Measurements from ENCODE around the gene ACTN4.

ACTN4 gene

GRCh38 chr19:38693380-38694223 lies 46.2 kb downstream of the ACTN4 start:
- DNase-seq (ENCODE audit: low read depth in 1 of 2, low spot score in 1 of 2), result no peak

- DNase-seq (ENCODE audit: low read depth in 1 of 2, low spot score in 1 of 2), result no peak
Observed at GRCh38 chr19:38695317-38695683, 47.9 kb downstream of the ACTN4 start.

DNA sequence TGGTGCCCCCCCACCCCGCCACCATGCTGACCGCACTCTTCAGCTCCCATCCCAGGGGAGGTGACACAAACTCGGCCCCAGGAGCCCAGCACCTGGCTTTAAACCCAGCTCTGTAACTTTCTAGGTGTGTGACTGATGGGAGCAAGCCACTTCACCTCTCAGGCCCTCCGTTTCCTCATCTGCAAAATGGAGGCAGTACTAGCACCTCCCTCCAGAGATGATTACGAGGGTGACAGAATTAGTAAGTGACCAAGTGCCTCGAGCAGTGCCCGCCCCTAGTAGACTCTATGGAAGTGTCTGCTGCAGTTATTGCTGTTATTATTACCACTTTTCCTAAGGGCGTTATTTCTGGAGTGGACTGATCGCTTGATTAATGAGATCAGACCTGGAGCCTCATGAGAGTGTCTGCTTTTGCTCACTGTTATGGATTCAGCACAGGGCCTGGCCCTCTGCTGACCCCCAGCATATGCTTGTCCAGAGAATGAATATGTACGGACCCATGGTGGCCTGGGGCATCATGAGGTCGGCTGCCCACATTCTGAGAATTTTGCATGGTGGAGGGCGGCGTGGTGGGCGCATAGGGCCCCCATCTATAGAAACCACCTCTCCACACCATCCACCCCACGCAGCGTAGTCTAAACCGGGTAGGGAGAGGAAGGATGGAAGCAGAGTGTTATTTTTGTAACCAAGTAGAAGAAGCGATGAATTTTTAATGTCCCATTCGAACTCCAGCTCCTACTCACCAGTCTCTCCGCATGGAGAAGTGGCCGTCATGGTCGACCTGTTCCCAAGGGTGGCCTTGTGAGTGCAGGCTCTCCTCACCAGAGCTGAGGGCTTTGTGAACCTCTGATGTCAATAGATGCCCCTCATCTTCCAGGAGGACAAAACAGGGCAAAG lies 48.6 kb downstream of the ACTN4 start:
- no peak for DNase-seq (ENCODE audit: low read depth in 1 of 2, low spot score in 1 of 2)

DNA sequence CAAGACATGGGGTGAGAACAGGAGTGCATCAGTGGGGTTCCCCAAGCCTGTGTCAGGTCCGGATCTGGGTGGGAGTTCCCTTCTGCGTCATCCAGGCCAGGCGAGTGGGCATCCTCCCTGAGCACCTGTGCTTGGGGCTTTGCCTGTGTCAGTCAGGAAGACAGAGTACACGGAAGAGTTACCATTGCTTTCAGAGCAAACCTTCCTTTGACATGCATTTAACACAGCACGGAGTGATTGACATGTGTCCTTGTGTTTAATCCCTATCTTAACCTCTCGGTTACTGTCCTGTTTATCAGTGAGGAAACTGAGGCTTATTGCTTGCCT lies 49.2 kb downstream of the ACTN4 start:
- no peak for DNase-seq (ENCODE audit: low read depth in 1 of 2, low spot score in 1 of 2)

DNA sequence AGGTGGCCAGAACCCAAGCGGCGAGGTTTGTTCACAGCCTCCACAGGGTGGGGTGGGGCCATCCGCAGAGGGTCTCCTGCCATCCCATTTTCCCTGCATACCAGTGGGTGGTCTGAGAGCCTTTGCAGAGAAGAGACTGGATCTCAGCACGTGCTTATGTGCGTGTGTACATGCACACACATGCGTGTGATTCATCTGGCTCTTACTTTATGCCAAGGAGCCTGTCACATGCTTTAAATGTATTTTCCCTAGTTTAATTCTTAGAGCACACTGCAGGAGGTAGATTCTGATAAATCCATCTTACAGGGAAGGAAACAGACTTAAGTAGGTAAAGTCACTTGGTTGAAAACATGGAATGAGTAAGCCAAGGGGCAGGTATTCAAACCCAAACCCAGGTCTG lies 49.7 kb downstream of the ACTN4 start:
- DNase-seq (ENCODE audit: low read depth in 1 of 2, low spot score in 1 of 2), result no peak

DNA sequence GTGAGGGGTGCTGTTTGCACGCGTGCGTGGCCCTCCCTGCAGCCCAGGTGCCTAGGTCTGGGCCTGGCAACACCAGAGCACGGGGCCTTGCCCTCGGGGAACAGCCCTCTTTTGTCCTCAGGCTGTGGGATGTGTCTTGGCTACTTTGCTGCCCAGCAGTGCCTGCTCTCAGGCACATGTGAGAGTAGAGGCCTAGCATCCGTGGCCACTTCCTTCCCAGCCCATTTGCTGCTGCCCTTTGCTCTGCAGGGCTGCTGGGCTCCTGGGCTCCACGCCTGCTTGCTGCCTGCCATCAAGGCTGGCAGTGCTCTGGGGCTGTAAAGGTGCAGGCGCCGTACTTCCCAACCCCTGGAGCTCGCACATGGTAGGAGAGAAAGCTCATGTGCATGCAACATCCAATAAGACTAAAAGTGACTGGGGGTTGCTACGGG lies 50.2 kb downstream of the ACTN4 start:
- DNase-seq (ENCODE audit: low read depth in 1 of 2, low spot score in 1 of 2), result no peak

GRCh38 chr19:38698225-38699026 lies 51.0 kb downstream of the ACTN4 start:
- no peak for DNase-seq (ENCODE audit: low read depth in 1 of 2, low spot score in 1 of 2)

GRCh38 chr19:38699027-38699346 lies 51.5 kb downstream of the ACTN4 start:
- DNase-seq (ENCODE audit: low read depth in 1 of 2, low spot score in 1 of 2), result no peak

DNA sequence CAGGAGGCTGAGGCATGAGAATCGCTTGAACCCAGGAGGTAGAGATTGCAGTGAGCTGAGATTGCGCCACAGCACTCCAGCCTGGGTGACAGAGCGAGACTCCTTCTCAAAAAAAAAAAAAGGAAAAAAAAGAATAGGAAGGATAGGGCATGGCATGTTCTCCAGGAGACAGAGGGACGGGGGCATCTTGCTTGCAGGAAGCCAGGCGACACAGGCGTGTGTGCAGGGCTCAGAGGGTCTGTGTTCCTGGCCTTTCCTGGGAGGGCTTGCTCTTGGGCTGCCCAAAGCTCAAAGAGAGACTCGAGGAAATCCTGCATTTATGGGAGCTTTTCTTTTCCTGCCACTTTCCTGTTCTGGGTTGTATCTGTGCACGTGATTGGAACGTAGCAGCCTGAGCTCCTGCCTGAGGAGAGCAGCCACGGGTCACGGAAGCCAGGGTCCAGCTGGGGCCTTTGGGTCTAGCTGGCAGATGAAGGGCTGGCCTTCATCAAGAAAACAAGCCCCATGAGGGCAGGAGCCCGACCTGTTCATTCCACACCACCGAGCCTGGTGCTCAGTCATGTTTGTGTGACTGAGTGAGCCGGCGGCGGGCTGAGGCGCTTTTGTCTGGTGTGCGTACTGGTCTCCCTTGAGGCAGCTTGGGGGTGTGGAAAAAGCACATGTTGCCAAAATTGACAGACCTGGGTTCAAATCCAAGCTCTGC lies 52.3 kb downstream of the ACTN4 start:
- DNase-seq (ENCODE audit: low read depth in 1 of 2, low spot score in 1 of 2), result no peak

DNA sequence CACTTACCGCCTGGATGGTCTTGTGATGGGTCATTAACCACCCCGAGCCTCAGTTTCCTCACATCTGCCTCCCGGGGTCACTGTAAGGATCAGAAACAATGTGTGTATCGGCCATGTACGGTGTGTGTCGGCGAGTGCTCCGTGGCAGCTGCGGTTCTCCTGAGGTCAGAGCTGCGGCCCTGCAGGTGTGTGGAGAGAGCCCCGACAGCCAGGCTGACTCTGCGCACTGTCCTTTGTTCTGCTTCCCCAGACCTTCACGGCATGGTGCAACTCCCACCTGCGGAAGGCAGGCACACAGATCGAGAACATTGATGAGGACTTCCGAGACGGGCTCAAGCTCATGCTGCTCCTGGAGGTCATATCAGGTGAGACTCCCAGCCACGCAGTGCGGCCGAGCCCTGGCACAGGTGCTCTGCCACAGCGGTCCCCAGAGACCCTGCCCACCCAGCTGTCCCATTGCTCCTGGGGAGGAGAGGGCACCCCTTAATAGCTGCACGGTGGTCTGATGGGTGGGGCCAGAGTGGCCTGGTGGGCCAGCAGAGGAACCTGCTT lies 53.0 kb downstream of the ACTN4 start:
- DNase-seq (ENCODE audit: low read depth in 1 of 2, low spot score in 1 of 2), result no peak

DNA sequence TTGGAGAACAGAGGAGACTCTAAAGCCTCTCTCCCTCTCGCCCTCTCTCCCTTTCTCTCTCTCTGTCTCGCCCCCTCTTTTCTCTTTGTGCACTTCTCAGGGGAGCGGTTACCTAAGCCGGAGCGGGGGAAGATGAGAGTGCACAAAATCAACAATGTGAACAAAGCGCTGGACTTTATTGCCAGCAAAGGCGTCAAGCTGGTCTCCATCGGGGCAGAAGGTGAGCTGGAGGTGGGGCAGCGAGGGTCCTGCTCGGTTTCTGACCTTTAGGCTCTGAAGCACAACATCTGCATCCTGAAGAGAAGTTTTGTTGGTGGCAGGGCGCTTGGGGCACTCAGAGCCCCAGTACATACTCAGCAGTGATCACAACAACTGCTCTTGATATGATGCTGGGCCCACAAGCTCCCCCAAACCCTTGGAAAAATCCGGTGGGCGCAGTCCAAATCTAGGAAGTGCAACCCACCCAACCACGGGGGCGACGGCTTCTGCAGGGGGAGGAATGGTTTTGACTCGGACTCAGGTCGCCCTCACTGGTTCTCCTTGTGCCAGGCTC lies 53.5 kb downstream of the ACTN4 start:
- DNase-seq (ENCODE audit: low read depth in 1 of 2, low spot score in 1 of 2), result no peak

DNA sequence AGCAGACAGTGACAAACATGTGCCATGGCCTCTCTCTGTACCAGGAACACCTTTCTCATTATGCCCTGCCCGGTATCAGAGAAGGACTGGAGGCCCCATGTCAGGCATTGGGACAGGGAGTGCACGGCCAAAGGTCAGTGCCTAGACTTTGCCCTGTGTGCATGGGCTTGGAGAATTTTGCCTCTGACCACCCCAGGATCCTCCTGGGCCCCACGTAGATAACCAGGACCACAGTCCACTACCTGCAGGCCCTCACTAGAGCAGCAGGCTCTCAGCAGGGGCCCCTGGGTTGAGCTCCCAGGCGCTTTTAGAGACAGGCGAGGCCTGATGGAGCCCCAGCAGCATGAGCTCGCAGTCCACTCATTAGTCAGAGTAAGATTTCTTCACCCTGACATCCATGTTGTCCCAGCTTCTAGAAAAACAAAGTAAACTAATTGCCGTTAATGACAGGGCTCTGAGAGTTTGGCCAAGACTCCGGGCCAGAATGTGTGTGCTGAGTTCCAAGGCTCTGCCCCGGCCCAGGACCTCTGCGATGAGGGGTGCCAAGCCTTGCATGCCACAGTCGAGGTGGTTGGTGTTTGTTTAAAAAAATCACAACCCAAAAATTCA lies 54.1 kb downstream of the ACTN4 start:
- DNase-seq (ENCODE audit: low read depth in 1 of 2, low spot score in 1 of 2), result no peak

- no peak for DNase-seq (ENCODE audit: low read depth in 1 of 2, low spot score in 1 of 2)
Observed at GRCh38 chr19:38702278-38702677, 54.8 kb downstream of the ACTN4 start.

DNA sequence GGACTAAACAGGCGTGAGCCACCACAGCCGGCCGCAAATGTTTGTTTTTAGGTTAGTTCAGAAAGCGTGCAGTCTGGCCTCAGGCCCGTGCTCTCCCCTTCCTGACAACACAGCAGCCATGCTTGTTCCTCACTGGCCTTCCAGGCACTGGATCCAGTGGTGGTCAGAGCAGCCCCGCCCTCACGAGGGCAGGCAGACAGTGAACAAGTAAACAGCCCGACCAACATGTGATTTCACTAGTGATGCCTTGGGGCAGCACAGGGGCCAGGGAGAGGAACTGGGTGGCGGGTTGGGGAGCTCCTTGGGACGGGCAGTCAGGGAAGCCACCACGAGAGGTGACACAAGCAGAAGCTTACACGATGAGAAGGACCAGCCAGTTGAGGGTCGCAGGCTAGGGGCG lies 56.1 kb downstream of the ACTN4 start:
- no peak for DNase-seq (ENCODE audit: low read depth in 1 of 2, low spot score in 1 of 2)

DNA sequence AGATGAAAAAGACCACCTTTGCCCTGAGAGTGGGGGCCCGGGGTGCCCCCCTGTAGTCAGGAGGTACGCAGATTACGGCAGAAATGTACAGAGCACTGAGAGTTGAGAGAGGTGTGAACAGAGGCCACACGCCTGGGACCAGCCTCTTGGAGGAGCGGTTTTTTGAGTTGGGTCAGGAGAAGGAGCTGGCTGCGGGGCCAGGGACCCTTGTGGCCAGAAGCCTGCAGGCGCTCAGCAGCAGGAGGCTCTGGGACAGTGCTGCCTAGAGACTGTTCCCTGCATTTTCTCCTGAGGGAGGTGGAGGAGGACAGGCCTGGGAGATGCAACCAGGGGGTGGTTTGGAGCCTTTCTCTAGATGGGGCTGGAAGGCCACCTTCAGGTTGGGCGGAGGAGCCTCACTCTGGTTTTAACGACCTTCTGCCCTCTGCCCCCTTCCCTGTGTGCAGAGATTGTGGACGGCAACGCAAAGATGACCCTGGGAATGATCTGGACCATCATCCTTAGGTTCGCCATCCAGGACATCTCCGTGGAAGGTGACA lies 57.1 kb downstream of the ACTN4 start:
- no peak for DNase-seq (ENCODE audit: low read depth in 1 of 2, low spot score in 1 of 2)

DNA sequence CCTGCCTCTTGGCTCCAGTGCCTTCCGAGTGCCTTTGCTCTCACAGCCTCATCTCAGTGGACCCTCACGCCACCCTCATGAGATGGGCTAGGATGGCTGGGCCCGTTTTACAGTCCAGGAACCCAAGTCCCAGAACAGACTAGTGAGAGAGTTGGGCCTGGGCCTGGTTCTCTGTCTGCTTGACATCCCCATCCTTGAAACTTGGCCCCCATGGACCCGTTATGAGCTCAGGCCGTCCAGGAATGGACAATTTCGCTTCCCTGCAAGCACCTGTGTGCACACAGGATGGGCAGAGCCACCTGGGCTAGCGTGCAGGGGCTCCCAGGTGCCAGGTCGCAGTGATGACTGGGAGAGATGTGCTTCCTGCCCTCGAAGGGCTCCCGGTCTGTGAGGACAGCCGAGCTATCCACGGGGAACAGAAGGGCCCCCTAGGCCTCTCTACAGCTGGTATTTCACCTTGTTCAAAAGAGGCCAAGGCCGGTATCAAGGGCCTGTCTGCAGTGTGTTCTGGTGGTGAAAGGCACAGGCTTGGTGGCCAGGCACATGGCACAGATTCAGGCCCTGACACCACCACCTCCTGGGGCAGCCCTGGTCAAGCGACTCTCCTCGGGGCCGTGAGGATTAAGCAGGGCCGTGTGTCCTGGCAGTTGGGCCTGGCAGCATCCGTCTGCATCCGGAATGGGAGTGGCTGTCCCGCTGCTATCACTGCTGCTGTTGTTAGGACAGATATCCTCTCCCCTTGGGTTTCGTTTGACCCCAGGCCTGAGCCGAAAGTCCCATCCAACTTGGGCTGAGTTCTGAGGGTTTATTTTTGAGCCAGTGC lies 58.0 kb downstream of the ACTN4 start:
- DNase-seq (ENCODE audit: low read depth in 1 of 2, low spot score in 1 of 2), result no peak

GRCh38 chr19:38706792-38707511 lies 59.5 kb downstream of the ACTN4 start:
- DNase-seq (ENCODE audit: low read depth in 1 of 2, low spot score in 1 of 2), result no peak

- no peak for DNase-seq (ENCODE audit: low read depth in 1 of 2, low spot score in 1 of 2)
Observed at GRCh38 chr19:38707512-38708114, 60.2 kb downstream of the ACTN4 start.

Measured in stimulated activated CD4-positive, alpha-beta T cell treated with anti-CD3 and anti-CD28 coated beads, Interleukin-15, amount 100 ng/mL, for 1 hour (primary cell).